Cardiac muscle cell (in vitro differentiated cells and primary cell): ENCODE measurements around the gene MASP2. TPM values are rescaled to one million over a fixed set of nuclear protein-coding genes. Genes with fewer than 3 reads are reported as not detected.
"Not testable (repeated sequence)": the region's sequence is repeated elsewhere in the genome, so short reads cannot be mapped to it uniquely, and the experiment has no call there.

ENCODE experiments used
- DNase-seq, 2 donors: peaks; one replicate each; pipeline versions ENCODE4 v3.0.0 to v3.0.0-alpha.2; 2010 to 2017; ENCODE audit warnings: low read depth in 1 of 2, low spot score in 1 of 2
- H3K27ac ChIP-seq: fragments of 200-600 bp; sonication (generic); 2 replicates; pipeline ENCODE4 v1.5.1; 2016
- H3K27me3 ChIP-seq: fragments of 200-600 bp; sonication (generic); 2 replicates; pipeline ENCODE4 v1.6.0; 2016; ENCODE audit warnings: control low read depth
- H3K36me3 ChIP-seq: fragments of 200-600 bp; sonication (generic); 2 replicates; pipeline ENCODE4 v1.5.1; 2016; ENCODE audit warnings: control low read depth
- H3K4me1 ChIP-seq: fragments of 200-600 bp; sonication (generic); 2 replicates; pipeline ENCODE4 v1.8.1; 2017; ENCODE audit warnings: low read depth, mild to moderate bottlenecking, mixed run types
- H3K4me3 ChIP-seq: fragments of 200-600 bp; sonication (generic); 2 replicates; pipeline ENCODE4 v1.5.1; 2016; ENCODE audit warnings: mild to moderate bottlenecking
- H3K9me3 ChIP-seq: fragments of 200-600 bp; sonication (generic); 2 replicates; pipeline ENCODE4 v1.5.1; 2017; ENCODE audit warnings: low read depth, mild to moderate bottlenecking, control low read depth
- polyA plus RNA-seq: library from polyadenylated mRNA; unstranded; fragments of >200 nt; fragmentation: Nextera tagmentation; extraction: Ambion mirVana; gene quantifications from 2 replicates; pipeline ENCODE4 v1.2.1, GENCODE V29; 2016
- total RNA-seq: library from RNA; depleted of rRNA; stranded (reverse); fragments of >200 nt; gene quantifications from 2 replicates; pipeline ENCODE4 v1.2.3, GENCODE V29; 2016
- TF ChIP-seq, protein P1 (sequence below): IDR thresholded peaks from 2 replicates; pipeline ENCODE4 v1.5.1; 2012; ENCODE audit warnings: low read depth, mild to moderate bottlenecking, low read length

The MASP2 gene
- total and polyA plus RNA-seq, 2 experiments from 2014 or later: 0.40 TPM; not detected in 1

GRCh38 chr1:11024154-11024873 lies 22.7 kb downstream of the MASP2 start:
- Histone ChIP-seq H3K27me3 (no peaks in the 10 kb centered on the region), H3K36me3 (peaks cover 75% of the 10 kb centered on the region), H3K4me1 (no peaks in the 10 kb centered on the region), H3K9me3 (no peaks in the 10 kb centered on the region), H3K27ac (no peak overlapping the region), H3K4me3 (no peak overlapping the region)
- TF ChIP-seq, protein P1, sequence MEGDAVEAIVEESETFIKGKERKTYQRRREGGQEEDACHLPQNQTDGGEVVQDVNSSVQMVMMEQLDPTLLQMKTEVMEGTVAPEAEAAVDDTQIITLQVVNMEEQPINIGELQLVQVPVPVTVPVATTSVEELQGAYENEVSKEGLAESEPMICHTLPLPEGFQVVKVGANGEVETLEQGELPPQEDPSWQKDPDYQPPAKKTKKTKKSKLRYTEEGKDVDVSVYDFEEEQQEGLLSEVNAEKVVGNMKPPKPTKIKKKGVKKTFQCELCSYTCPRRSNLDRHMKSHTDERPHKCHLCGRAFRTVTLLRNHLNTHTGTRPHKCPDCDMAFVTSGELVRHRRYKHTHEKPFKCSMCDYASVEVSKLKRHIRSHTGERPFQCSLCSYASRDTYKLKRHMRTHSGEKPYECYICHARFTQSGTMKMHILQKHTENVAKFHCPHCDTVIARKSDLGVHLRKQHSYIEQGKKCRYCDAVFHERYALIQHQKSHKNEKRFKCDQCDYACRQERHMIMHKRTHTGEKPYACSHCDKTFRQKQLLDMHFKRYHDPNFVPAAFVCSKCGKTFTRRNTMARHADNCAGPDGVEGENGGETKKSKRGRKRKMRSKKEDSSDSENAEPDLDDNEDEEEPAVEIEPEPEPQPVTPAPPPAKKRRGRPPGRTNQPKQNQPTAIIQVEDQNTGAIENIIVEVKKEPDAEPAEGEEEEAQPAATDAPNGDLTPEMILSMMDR: no peak
- no peak for DNase-seq

DNA sequence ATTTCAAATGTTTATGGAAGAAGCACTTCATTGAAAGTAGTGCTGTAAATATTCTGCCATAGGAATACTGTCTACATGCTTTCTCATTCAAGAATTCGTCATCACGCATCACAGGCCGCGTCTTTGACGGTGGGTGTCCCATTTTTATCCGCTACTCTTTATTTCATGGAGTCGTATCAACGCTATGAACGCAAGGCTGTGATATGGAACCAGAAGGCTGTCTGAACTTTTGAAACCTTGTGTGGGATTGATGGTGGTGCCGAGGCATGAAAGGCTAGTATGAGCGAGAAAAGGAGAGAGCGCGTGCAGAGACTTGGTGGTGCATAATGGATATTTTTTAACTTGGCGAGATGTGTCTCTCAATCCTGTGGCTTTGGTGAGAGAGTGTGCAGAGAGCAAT lies 23.8 kb downstream of the MASP2 start:
- Histone ChIP-seq H3K4me3 (no peak overlapping the region), H3K36me3 (peaks cover 87% of the 10 kb centered on the region), H3K27ac (no peak overlapping the region), H3K9me3 (no peaks in the 10 kb centered on the region), H3K27me3 (no peaks in the 10 kb centered on the region), H3K4me1 (no peaks in the 10 kb centered on the region)
- TF ChIP-seq, protein P1: no peak
- no peak for DNase-seq

GRCh38 chr1:11019971-11020370 lies 27.1 kb downstream of the MASP2 start:
- Histone ChIP-seq H3K27me3 (no peaks in the 10 kb centered on the region), H3K4me3 (no peak overlapping the region), H3K4me1 (no peaks in the 10 kb centered on the region), H3K36me3 (peaks cover 88% of the 10 kb centered on the region), H3K27ac (no peak overlapping the region), H3K9me3 (no peaks in the 10 kb centered on the region)
- TF ChIP-seq, protein P1: no peak
- DNase-seq: no peak

DNA sequence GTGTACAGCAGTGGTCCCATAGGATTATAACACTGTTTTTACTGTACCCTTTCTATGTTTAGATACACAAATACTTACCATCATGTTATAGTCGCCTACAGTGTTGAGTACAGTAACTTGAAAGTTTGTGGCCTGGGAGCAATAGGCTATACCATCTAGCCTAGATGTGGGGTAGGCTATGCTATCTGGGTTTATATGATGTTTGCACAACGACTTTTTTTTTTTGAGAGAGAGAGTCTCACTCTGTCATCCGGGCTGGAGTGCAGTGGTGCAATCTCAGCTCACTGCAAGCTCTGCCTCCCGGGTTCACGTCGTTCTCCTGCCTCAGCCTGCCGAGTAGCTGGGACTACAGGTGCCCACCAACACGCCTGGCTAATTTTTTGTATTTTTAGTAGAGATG lies 27.7 kb downstream of the MASP2 start:
- H3K27me3 ChIP-seq, H3K4me3 ChIP-seq, H3K27ac ChIP-seq, H3K9me3 ChIP-seq, DNase-seq, H3K4me1 ChIP-seq: not testable (repeated sequence)
- H3K36me3 ChIP-seq: peaks cover 88% of the 10 kb centered on the region

DNA sequence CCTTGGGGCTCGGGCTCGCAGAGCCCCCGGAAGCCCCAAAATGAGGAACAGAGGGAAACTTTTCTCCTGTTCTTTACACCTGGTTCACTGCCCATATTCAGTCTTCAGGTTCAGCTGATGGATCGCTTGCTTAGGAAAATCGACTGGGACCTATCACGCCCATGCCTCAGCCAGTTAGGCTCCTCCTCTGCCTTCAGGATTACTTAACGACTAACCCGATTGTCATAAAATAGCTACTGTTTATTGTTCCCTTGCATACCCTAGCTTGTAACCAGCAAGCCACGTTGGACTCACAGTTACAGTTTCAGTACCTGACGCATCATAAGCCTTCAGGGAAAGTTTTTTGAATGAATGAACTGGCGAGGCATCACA lies 33.9 kb downstream of the MASP2 start:
- Histone ChIP-seq H3K27ac (peak overlapping the region; percentile 99), H3K9me3 (no peaks in the 10 kb centered on the region), H3K27me3 (no peaks in the 10 kb centered on the region), H3K4me3 (peak overlapping the region; percentile 79), H3K36me3 (peaks cover 41% of the 10 kb centered on the region), H3K4me1 (peaks cover 9% of the 10 kb centered on the region)
- DNase-seq: no peak
- TF ChIP-seq, protein P1: no peak

- peaks cover 39% of the 10 kb centered on the region for H3K36me3 ChIP-seq
- H3K4me3 ChIP-seq: peak within 1 kb of the TSS; percentile 79
- DNase-seq: peak; percentile 94 to 95
- H3K27me3 ChIP-seq: no peaks in the 10 kb centered on the region
- peak within 1 kb of the TSS; percentile 99 for H3K27ac ChIP-seq
- TF ChIP-seq, protein P1: no peak
- H3K4me1 ChIP-seq: peaks cover 9% of the 10 kb centered on the region
- H3K9me3 ChIP-seq: no peaks in the 10 kb centered on the region
Observed at GRCh38 chr1:11012260-11013159, 34.5 kb downstream of the MASP2 start, which contains the start of gene TARDBP. Gene TARDBP (plus strand): TSS chr1:11012654. CDS start chr1:11013728, 1,074 bp downstream.
